Brain microvascular endothelial cell (primary cell): Measurements from ENCODE around the gene DYNC1LI1.

Experiments
- DNase-seq: peaks from one replicate; pipeline ENCODE4 v3.0.0-alpha.2; 2020
- H3K27ac ChIP-seq: fragments of 250-450 bp; sonication (Bioruptor Pico); 2 replicates; pipeline ENCODE4 v1.5.1; 2020; ENCODE audit warnings: mild to moderate bottlenecking, moderate library complexity
- H3K27me3 ChIP-seq: fragments of 250-450 bp; sonication (Bioruptor Pico); replicated peaks from 2 replicates; pipeline ENCODE4 v1.5.1; 2020; ENCODE audit warnings: mild to moderate bottlenecking
- H3K36me3 ChIP-seq: fragments of 250-450 bp; sonication (Bioruptor Pico); replicated peaks from 2 replicates; pipeline ENCODE4 v1.5.1; 2020; ENCODE audit warnings: mild to moderate bottlenecking
- H3K4me3 ChIP-seq: 2 replicates; pipeline ENCODE4 v1.5.1; 2011; ENCODE audit warnings: low read depth, mild to moderate bottlenecking, control low read depth, low read length, moderate library complexity
- CTCF ChIP-seq: IDR thresholded peaks from 2 replicates; pipeline ENCODE4 v1.5.1; 2011; ENCODE audit warnings: low read depth, mild to moderate bottlenecking, moderate library complexity, low read length, control low read depth, inconsistent platforms; ENCODE audit errors: missing control alignments
- in situ Hi-C: cut with HindIII; loops from 2 replicates; pipeline ENCODE4 v1.10.0; 2017; ENCODE audit warnings: low sequenced_read_pairs, low pct_ligation_motif_present

Gene DYNC1LI1

DNA sequence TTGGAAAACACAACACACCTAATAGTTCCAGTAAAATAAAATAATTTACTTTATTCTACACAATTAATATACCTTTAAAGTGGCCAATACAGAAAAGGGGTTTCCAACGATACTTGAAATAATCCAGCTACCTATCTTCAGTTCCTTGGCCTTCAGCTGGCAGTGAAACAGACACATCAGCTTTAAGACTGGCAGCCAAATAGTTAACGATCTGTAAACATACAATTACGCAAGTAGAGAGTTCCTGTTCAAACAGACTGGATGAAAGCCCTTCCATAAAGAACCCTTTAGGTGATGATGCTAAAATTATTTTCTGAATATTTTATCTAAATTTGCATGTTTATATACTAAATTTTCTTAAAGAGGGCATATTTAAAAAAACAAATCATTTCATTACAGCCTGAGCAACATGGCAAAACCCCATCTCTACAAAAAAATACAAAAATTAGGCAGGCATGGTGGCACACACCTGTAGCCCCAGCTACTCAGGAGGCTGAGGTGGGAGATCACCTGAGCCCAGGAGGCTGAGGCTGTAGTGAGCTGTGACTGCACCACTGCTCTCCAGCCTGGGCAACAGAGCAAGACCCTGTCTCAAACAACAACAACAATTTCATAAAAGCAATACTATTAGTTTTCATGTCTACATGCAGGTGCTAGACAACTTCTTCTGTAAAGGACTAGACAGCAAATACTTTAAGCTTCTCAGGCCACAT, 12.9 kb downstream of the DYNC1LI1 start:
- Histone ChIP-seq H3K27ac (no peak overlapping the region), H3K4me3 (no peak overlapping the region), H3K36me3 (peaks cover 5% of the 10 kb centered on the region), H3K27me3 (no peaks in the 10 kb centered on the region)
- no peak for DNase-seq
- no peak for TF ChIP-seq CTCF
- in situ Hi-C loops = no loop called here

GRCh38 chr3:32556332-32556731, 14.3 kb downstream of the DYNC1LI1 start:
- in situ Hi-C loops = no loop called here
- no peak overlapping the region for H3K27ac ChIP-seq
- peaks cover 5% of the 10 kb centered on the region for H3K36me3 ChIP-seq
- no peak overlapping the region for H3K4me3 ChIP-seq
- DNase-seq = no peak
- TF ChIP-seq CTCF = no peak
- H3K27me3 ChIP-seq = no peaks in the 10 kb centered on the region

DNA sequence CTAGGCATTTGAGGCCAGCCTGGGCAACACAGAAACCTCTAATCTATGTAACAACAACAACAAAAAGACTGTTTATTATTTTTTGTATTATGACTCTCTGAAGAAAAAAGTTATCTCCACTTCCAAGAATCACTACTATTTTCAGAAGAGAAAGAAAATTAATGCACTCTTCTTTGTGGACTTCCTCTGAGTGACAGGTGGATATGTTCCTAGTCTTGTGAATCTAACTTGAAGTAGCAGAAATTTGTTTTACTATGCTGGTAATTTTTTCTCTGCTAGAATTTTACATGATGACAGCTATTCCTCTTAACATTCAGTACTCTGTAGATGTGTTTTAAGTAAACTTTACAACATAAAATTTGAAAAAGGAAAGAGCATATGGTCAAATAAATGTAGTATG, 16.7 kb downstream of the DYNC1LI1 start:
- no peak for TF ChIP-seq CTCF
- no peaks in the 10 kb centered on the region for H3K36me3 ChIP-seq
- in situ Hi-C loops = no loop called here
- H3K27me3 ChIP-seq = no peaks in the 10 kb centered on the region
- DNase-seq = no peak
- H3K27ac ChIP-seq = no peak overlapping the region
- no peak overlapping the region for H3K4me3 ChIP-seq

- in situ Hi-C loops = no loop called here
- no peak overlapping the region for H3K4me3 ChIP-seq
- DNase-seq = no peak
- no peaks in the 10 kb centered on the region for H3K27me3 ChIP-seq
- no peak for TF ChIP-seq CTCF
- no peaks in the 10 kb centered on the region for H3K36me3 ChIP-seq
- H3K27ac ChIP-seq = no peak overlapping the region
Observed at GRCh38 chr3:32553459-32553858, 17.2 kb downstream of the DYNC1LI1 start.

GRCh38 chr3:32552013-32552412, 18.6 kb downstream of the DYNC1LI1 start:
- Histone ChIP-seq H3K36me3 (no peaks in the 10 kb centered on the region), H3K27ac (no peak overlapping the region), H3K4me3 (no peak overlapping the region), H3K27me3 (no peaks in the 10 kb centered on the region)
- no peak for TF ChIP-seq CTCF
- DNase-seq = no peak
- in situ Hi-C loops = no loop called here

DNA sequence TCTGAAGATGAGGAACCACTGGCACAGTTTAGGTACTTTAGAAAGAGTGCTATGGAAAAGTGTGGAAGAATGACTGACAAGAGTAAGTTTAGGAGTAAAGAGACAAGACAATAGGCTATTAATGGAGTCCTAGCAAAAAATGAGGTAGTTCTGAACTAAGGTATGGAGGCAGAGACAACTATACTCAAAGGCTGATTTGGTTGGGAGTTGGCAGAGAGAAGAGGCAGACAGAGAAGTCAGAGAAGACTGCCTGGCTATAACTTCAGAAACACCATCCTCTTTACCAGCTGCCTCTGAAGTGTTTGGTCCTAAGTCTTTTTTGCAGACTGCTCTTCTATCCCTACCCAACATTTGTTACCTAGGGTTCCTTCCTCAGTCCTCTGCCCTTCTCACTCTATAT, 19.2 kb downstream of the DYNC1LI1 start:
- Histone ChIP-seq H3K36me3 (no peaks in the 10 kb centered on the region), H3K27me3 (no peaks in the 10 kb centered on the region), H3K27ac (no peak overlapping the region), H3K4me3 (no peak overlapping the region)
- in situ Hi-C loops = no loop called here
- DNase-seq = no peak
- no peak for TF ChIP-seq CTCF
